ENCODE measurements around the gene KDR. TPM values are rescaled to one million over a fixed set of nuclear protein-coding genes. Genes with fewer than 3 reads are reported as not detected.

KDR gene
- total RNA-seq, 1 experiment from 2014 or later: 0.22 TPM

GRCh38 chr4:55029821-55030503, 95.4 kb downstream of the KDR start:
- no peak for DNase-seq (ENCODE audit: low spot score)

GRCh38 chr4:55029321-55029720, 96.1 kb downstream of the KDR start:
- DNase-seq (ENCODE audit: low spot score): no peak

Other genes starting within 250 kb of the KDR start
- gene SRD5A3, start 220.6 kb upstream of the KDR start, total RNA-seq (2014; rRNA removed; shearing (Covaris generic)): 8.4 and 18.4 TPM in 2 replicates

Data from A172 (cell line).